H9 (cell line): ENCODE results near the gene MICALL1. TPM values are rescaled to one million over a fixed set of nuclear protein-coding genes. Genes with fewer than 3 reads are reported as not detected.

Source experiments
- DNase-seq: peaks from one replicate; pipeline ENCODE4 v3.0.0-alpha.2; 2017
- H2AFZ ChIP-seq: one replicate; pipeline ENCODE4 v1.6.1; 2013; ENCODE audit warnings: mild to moderate bottlenecking, low read length, control low read depth, moderate library complexity
- H2AK5ac ChIP-seq: 2 replicates; pipeline ENCODE4 v1.6.1; 2013; ENCODE audit warnings: low read length, control low read depth, mixed read lengths; ENCODE audit not compliant: insufficient read length
- H2BK120ac ChIP-seq: one replicate; pipeline ENCODE4 v1.6.1; 2013; ENCODE audit warnings: low read depth, mild to moderate bottlenecking, low read length, control low read depth, inconsistent platforms; ENCODE audit not compliant: poor library complexity, severe bottlenecking
- H2BK12ac ChIP-seq: 2 replicates; pipeline ENCODE4 v1.6.1; 2013; ENCODE audit warnings: low read length, control low read depth, mixed read lengths, low read depth; ENCODE audit not compliant: insufficient read length
- H2BK15ac ChIP-seq: 2 replicates; pipeline ENCODE4 v1.6.1; 2013; ENCODE audit warnings: low read depth, low read length, control low read depth
- H2BK20ac ChIP-seq: one replicate; pipeline ENCODE4 v1.6.1; 2013; ENCODE audit warnings: low read depth, mild to moderate bottlenecking, low read length, control low read depth, inconsistent platforms; ENCODE audit not compliant: poor library complexity, severe bottlenecking
- H2BK5ac ChIP-seq: 2 replicates; pipeline ENCODE4 v1.6.1; 2013; ENCODE audit warnings: low read length, control low read depth, mixed read lengths; ENCODE audit not compliant: insufficient read length
- H3K14ac ChIP-seq: 2 replicates; pipeline ENCODE4 v1.6.1; 2013; ENCODE audit warnings: low read length, control low read depth; ENCODE audit not compliant: insufficient read depth
- H3K18ac ChIP-seq: 2 replicates; pipeline ENCODE4 v1.6.1; 2013; ENCODE audit warnings: low read depth, mild to moderate bottlenecking, mixed read lengths, low read length, control low read depth; ENCODE audit not compliant: insufficient read length
- H3K23ac ChIP-seq: 2 replicates; pipeline ENCODE4 v1.6.1; 2013; ENCODE audit warnings: low read length, control low read depth, mixed read lengths, low read depth; ENCODE audit not compliant: insufficient read length
- H3K23me2 ChIP-seq: 2 replicates; pipeline ENCODE4 v1.6.1; 2013; ENCODE audit warnings: low read depth, mild to moderate bottlenecking, mixed read lengths, low read length, control low read depth; ENCODE audit not compliant: insufficient read length, poor library complexity, severe bottlenecking
- H3K27ac ChIP-seq: 2 replicates; pipeline ENCODE4 v1.5.1; 2013; ENCODE audit warnings: low read length, control low read depth, mixed read lengths, low read depth; ENCODE audit not compliant: insufficient read length
- H3K27me3 ChIP-seq: 2 replicates; pipeline ENCODE4 v1.6.1; 2013; ENCODE audit warnings: low read length, control low read depth, inconsistent platforms; ENCODE audit not compliant: insufficient read depth
- H3K4ac ChIP-seq: 2 replicates; pipeline ENCODE4 v1.6.1; 2013; ENCODE audit warnings: low read depth, mild to moderate bottlenecking, control low read depth, inconsistent platforms, low read length, moderate library complexity
- H3K4me1 ChIP-seq: 2 replicates; pipeline ENCODE4 v1.6.1; 2013; ENCODE audit warnings: low read length, control low read depth, inconsistent platforms; ENCODE audit not compliant: insufficient read depth
- H3K4me2 ChIP-seq: 2 replicates; pipeline ENCODE4 v1.6.1; 2013; ENCODE audit warnings: low read length, control low read depth, mixed read lengths; ENCODE audit not compliant: insufficient read length, insufficient read depth
- H3K56ac ChIP-seq: 2 replicates; pipeline ENCODE4 v1.6.1; 2013; ENCODE audit warnings: low read depth, mild to moderate bottlenecking, mixed read lengths, low read length, control low read depth; ENCODE audit not compliant: insufficient read length
- H3K79me1 ChIP-seq: 2 replicates; pipeline ENCODE4 v1.6.1; 2013; ENCODE audit warnings: low read depth, mild to moderate bottlenecking, moderate library complexity, low read length, control low read depth, inconsistent platforms; ENCODE audit not compliant: insufficient read depth, poor library complexity, severe bottlenecking
- H3K79me2 ChIP-seq: 2 replicates; pipeline ENCODE4 v1.6.1; 2013; ENCODE audit warnings: low read length, control low read depth, inconsistent platforms; ENCODE audit not compliant: insufficient read depth
- H3K9ac ChIP-seq: 2 replicates; pipeline ENCODE4 v1.6.1; 2013; ENCODE audit warnings: low read length, control low read depth, mixed read lengths; ENCODE audit not compliant: insufficient read length; ENCODE audit errors: extremely low read depth
- H3K9me3 ChIP-seq: one replicate; pipeline ENCODE4 v1.6.1; 2013; ENCODE audit warnings: low read depth, low read length, inconsistent platforms; ENCODE audit not compliant: control insufficient read depth
- H3T11ph ChIP-seq: one replicate; pipeline ENCODE4 v1.6.1; 2013; ENCODE audit warnings: mild to moderate bottlenecking, low read length, control low read depth, inconsistent platforms
- H4K20me1 ChIP-seq: one replicate; pipeline ENCODE4 v1.6.1; 2013; ENCODE audit not compliant: control insufficient read depth, insufficient read length, insufficient read depth
- H4K5ac ChIP-seq: 2 replicates; pipeline ENCODE4 v1.6.1; 2013; ENCODE audit warnings: low read depth, mild to moderate bottlenecking, mixed read lengths, low read length, control low read depth; ENCODE audit not compliant: insufficient read length
- H4K8ac ChIP-seq: replicated peaks from 2 replicates; pipeline ENCODE4 v1.6.1; 2013; ENCODE audit warnings: low read length, control low read depth, mixed read lengths, low read depth; ENCODE audit not compliant: insufficient read length
- H4K91ac ChIP-seq: 2 replicates; pipeline ENCODE4 v1.6.1; 2013; ENCODE audit warnings: low read depth, mild to moderate bottlenecking, moderate library complexity, mixed read lengths, low read length, control low read depth; ENCODE audit not compliant: insufficient read length
- H3K27ac Mint-ChIP-seq, 3 experiments: 2 replicates in 2 of 3; 3 replicates in 1 of 3; pipeline ENCODE4 v1.8.0; 2020 to 2021; ENCODE audit warnings: mixed read lengths in 3 of 3, mild to moderate bottlenecking in 1 of 3, moderate library complexity in 1 of 3
- H3K27me3 Mint-ChIP-seq: 2 replicates; pipeline ENCODE4 v1.8.0; 2021; ENCODE audit warnings: low read depth, mild to moderate bottlenecking, moderate library complexity, mixed read lengths
- H3K36me3 Mint-ChIP-seq, 3 experiments: 2 replicates in 2 of 3; 3 replicates in 1 of 3; pipeline ENCODE4 v1.8.0; 2020 to 2021; ENCODE audit warnings: low read depth in 3 of 3, mixed read lengths in 3 of 3; ENCODE audit not compliant: insufficient read depth in 1 of 3
- H3K4me1 Mint-ChIP-seq, 2 experiments: 2 replicates each; pipeline ENCODE4 v1.8.0; 2020; ENCODE audit warnings: mixed read lengths in 2 of 2
- H3K4me3 Mint-ChIP-seq, 2 experiments: 2 replicates in 1 of 2; 3 replicates in 1 of 2; pipeline ENCODE4 v1.8.0; 2020 to 2021; ENCODE audit warnings: mild to moderate bottlenecking in 2 of 2, mixed read lengths in 2 of 2, moderate library complexity in 1 of 2
- H3K9me3 Mint-ChIP-seq, 2 experiments: 2 replicates in 1 of 2; 3 replicates in 1 of 2; pipeline ENCODE4 v1.8.0; 2020; ENCODE audit warnings: mild to moderate bottlenecking in 2 of 2, mixed read lengths in 2 of 2, moderate library complexity in 1 of 2
- CTCF ChIP-seq: fragments of 200-600 bp; sonication (generic); conservative IDR thresholded peaks from 3 replicates; pipeline ENCODE4 v1.8.0; 2021; ENCODE audit warnings: antibody characterized with exemption, mild to moderate bottlenecking
- WGBS: extraction: QIAGEN DNeasy Blood & Tissue Kit; methylation state at CpG from one replicate; pipeline ENCODE4 v1.1.7; 2013; ENCODE audit warnings: missing lambda C conversion rate, low lambda C conversion rate, mixed read lengths; ENCODE audit not compliant: insufficient read length; ENCODE audit errors: extremely low coverage; 5-methylcytosine and 5-hydroxymethylcytosine counted together
- total RNA-seq: library from RNA; stranded (reverse); gene quantifications from 2 replicates; pipeline ENCODE4 v1.2.1, GENCODE V29; 2021

The MICALL1 gene
- total RNA-seq, 1 experiment from 2014 or later: 33.3 TPM

- H3K18ac ChIP-seq: no peak overlapping the region
- H4K5ac ChIP-seq: no peak overlapping the region
- peaks cover 2% of the 10 kb centered on the region for H3K23me2 ChIP-seq
- H3T11ph ChIP-seq: no peak overlapping the region
- H2BK20ac ChIP-seq: no peak overlapping the region
- no peaks in the 10 kb centered on the region for H3K79me1 ChIP-seq
- Mint-ChIP-seq H3K9me3 (no peaks in the 10 kb centered on the region), H3K27ac (peak overlapping the region in 2 of 3 experiments; percentile 55 to 91; a peak in 2 of 7 replicates), H3K4me3 (no peak overlapping the region), H3K36me3 (peaks cover 0 to 53% (median 27%) of the 10 kb centered on the region in 3 experiments; a peak in 6 of 7 replicates), H3K27me3 (no peaks in the 10 kb centered on the region; the same call in 1 of the 2 replicates), H3K4me1 (0 out of 4 replicates have a peak, but pooled peaks cover 0 to 3% of the 10 kb centered on the region in 2 experiments)
- no peak overlapping the region for H2AFZ ChIP-seq
- no peak overlapping the region for H2AK5ac ChIP-seq
- H4K91ac ChIP-seq: no peak overlapping the region
- H3K4me1 ChIP-seq: no peaks in the 10 kb centered on the region
- H3K4me2 ChIP-seq: no peak overlapping the region
- WGBS: no CpG with 5 or more reads among the region's 18 CpGs
- no peak for DNase-seq
- H3K23ac ChIP-seq: no peak overlapping the region
- no peak overlapping the region for H3K14ac ChIP-seq
- H2BK15ac ChIP-seq: no peak overlapping the region
- no peak overlapping the region for H3K4ac ChIP-seq
- no peak overlapping the region for H2BK12ac ChIP-seq
- no peaks in the 10 kb centered on the region for H3K9me3 ChIP-seq
- H4K20me1 ChIP-seq: no peaks in the 10 kb centered on the region
- H3K9ac ChIP-seq: no peak overlapping the region
- no peak overlapping the region for H3K27ac ChIP-seq
- no peak overlapping the region for H2BK120ac ChIP-seq
- H2BK5ac ChIP-seq: no peak overlapping the region
- H4K8ac ChIP-seq: no peak overlapping the region
- TF ChIP-seq CTCF: no peak
- no peak overlapping the region for H3K56ac ChIP-seq
- no peaks in the 10 kb centered on the region for H3K79me2 ChIP-seq
- H3K27me3 ChIP-seq: no peaks in the 10 kb centered on the region
Measured at GRCh38 chr22:37924386-37925065, 18.4 kb downstream of the MICALL1 start.
